Inferior parietal cortex (tissue), 1 donor: Measurements from ENCODE around the gene GAPDH.
"Not testable (repeated sequence)": the region's sequence is repeated elsewhere in the genome, so short reads cannot be mapped to it uniquely, and the experiment has no call there.

Source experiments
- DNase-seq: peaks from one replicate; pipeline ENCODE4 v3.0.0-alpha.2; 2016; ENCODE audit errors: extremely low spot score

The GAPDH gene

DNA sequence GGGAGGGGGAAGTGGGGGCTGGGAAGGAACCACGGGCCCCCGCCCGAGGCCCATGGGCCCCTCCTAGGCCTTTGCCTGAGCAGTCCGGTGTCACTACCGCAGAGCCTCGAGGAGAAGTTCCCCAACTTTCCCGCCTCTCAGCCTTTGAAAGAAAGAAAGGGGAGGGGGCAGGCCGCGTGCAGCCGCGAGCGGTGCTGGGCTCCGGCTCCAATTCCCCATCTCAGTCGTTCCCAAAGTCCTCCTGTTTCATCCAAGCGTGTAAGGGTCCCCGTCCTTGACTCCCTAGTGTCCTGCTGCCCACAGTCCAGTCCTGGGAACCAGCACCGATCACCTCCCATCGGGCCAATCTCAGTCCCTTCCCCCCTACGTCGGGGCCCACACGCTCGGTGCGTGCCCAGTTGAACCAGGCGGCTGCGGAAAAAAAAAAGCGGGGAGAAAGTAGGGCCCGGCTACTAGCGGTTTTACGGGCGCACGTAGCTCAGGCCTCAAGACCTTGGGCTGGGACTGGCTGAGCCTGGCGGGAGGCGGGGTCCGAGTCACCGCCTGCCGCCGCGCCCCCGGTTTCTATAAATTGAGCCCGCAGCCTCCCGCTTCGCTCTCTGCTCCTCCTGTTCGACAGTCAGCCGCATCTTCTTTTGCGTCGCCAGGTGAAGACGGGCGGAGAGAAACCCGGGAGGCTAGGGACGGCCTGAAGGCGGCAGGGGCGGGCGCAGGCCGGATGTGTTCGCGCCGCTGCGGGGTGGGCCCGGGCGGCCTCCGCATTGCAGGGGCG lies at the start of gene GAPDH:
TSS of gene GAPDH (plus strand) at position 595 of the 772 bp plus-strand sequence. CDS start 316 bp downstream, outside the sequence.
- DNase-seq: peak; percentile 94

DNA sequence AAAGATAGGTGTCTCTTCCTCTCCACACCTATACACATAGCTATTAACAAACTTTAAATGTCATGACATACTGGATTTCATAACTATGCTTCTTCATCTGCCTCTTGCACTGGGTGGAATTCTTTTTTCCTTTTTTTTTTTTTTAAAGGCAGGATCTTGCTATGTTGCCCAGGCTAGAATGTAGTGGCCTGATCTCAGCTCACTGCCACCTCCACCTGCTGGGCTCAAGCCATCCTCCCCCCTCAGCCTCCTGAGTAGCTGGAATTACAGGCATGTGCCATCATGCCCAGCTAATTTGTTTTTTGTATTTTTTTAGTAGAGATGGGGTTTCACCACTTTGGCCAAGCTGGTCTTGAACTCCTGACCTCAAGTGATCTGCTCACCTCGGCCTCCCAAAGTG lies 46.1 kb upstream of the GAPDH start:
- DNase-seq: no peak

DNA sequence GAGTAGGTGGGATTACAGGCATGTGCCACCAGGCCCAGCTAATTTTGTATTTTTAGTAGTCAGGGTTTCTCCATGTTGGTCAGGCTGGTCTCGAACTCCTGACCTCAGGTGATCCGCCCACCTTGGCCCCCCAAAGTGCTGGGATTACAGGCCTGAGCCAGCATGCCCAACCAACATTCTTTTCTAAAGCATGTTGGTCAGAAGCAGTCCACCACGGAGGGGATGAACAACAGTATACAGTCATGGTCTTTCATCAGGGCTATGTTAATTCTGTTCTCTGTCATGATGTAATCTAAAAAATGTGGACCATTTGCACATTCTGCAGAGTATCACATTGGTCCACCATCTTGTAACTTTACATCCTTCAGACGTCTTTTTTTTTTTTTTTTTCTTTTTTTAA lies 44.9 kb upstream of the GAPDH start:
- DNase-seq: no peak

DNA sequence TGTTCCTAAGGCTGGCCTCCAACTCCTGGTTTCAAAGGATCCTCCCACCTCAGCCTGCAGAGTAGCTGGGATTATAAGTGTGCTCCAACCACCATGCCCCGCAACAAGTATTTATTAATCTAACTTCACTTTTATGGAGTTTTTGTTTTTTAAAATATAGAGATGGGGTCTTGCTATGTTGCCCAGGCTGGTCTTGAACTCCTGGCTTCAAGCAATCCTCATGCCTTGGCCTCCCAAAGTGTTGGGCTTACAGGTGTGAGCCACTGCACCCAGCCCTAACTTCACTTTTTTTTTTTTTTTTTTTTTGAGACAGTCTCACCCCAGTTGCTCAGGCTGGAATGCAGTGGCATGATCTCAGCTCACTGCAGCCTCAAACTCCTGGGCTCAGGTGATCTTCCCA lies 43.6 kb upstream of the GAPDH start:
- not testable (repeated sequence) for DNase-seq

DNA sequence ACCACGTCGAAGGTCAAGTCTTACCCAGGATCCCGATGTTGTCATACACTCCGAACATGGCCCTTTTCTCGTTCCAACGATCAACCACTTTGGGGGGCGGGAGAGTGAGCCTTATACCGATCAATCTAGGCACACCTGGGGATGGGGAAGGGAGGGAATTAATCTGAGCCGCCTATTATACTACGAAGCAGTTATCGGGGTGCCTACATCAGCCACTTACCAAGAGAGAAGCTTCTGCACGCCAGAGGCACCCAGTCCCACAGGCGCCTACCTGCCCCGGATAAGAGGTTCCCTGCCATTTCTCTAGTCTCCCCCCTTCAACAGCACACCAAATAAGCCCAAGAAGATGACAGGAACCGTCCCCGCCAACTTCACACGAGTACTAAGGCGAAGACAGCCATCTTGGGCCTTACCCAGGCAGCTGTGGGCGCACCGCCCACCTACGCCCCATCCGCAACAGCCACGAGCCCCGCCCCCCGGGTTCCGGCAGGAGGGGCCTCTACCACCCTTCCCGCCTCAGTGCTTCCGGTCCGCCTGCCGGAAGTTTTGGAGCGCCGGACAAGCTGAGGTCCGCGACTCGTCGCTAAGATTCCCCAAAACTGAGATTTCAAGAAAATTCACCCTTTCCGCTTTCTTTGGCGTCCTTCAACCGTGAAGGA lies 41.4 kb upstream of the GAPDH start, which contains the start of gene MRPL51:
TSS of gene MRPL51 (minus strand) at position 425 of the 659 bp plus-strand sequence. CDS start at position 299, 126 bp downstream.
- DNase-seq: peak; percentile 93

DNA sequence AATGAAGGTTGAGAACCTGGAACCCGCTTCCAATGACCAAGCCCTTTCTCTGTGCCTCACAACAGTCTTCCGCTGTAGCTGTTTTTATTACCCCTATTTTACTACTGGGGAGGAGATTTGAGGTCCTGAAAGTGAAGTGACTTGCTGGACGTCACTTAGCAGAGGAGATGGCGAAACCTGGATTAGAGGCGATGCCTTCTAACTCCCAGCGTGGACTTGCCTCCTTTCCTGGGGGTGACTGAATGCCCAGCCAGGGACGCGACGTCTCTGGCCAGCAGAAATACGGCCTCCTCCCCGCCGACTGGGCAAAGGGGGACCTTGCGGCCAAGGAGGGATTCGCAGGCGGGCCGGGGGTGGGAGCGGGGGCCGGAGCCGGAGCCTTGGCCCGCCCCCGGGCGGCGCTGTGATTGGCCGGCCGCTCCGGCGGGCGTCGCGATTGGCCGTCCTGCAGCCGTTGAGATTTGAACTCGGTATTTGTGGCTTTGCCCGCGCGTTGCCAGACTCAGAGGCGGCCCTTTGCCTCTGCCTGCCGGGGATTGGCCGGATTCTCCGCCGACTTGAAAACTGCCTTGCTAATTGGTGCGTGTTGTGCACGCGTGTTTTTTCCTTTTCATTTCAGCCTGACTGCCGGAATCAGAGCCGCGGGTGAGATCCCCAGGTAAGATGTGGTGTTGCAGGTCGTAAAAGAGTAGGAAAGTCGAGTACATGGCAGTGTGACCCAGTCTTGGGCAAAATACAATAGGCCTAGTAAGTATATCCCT lies 40.6 kb upstream of the GAPDH start, which contains the start of gene NCAPD2:
TSS of gene NCAPD2 (plus strand) at position 606 of the 761 bp plus-strand sequence. CDS start 997 bp downstream, outside the sequence.
- DNase-seq: peak; percentile 96

DNA sequence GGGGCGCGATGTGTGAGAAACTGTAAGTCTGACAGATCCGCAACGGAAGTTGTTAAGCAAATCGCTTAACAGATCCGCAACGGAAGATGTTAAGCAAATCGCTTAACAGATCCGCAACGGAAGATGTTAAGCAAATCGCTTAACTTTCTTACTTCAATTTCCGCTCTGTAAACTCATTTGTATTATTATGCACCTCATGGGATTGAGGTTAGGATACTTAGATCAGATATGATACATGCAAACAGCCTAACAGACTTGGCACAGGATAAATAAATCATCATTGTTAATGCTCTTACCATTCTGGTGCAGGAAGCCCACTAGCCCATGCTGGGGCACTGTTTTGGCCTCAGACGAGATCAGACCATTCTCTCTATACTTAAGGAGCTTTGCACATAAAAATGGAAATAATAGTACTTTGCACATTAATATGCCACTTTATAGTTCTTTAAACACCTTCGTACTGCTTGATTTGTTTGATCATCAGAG lies 40.0 kb upstream of the GAPDH start:
- no peak for DNase-seq

DNA sequence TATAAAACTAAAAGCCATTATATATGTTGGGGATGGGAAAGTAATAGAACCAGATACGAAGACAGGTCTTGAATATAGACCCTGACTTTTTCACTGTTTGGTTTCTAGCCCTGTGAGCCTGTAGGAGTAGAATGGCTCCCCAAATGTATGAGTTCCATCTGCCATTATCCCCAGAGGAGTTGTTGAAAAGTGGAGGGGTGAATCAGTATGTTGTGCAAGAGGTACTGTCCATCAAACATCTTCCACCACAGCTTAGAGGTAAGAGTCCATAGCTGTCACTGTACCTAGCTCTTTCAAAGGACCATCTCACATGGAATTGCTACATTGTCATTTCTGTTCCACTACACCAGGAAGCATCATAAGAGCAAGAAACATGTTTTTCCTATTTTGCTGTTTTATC lies 39.3 kb upstream of the GAPDH start:
- DNase-seq: no peak

DNA sequence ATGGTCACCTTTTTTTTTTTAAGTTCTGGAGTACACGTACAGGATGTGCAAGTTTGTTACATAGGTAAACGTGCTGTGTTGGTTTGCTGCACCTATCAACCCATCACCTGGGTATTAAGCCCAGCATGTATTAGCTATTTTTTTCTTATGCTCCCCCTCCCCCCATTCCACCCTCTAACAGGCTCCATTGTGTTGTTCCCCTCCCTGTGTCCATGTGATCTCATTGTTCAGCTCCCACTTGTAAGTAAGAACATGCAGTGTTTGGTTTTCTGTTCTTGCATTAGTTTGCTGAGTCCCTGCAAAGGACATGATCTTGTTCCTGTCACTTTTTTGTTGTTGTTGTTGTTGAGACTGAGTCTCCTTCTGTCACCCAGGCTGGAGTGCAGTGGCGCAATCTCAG lies 37.0 kb upstream of the GAPDH start:
- not testable (repeated sequence) for DNase-seq

DNA sequence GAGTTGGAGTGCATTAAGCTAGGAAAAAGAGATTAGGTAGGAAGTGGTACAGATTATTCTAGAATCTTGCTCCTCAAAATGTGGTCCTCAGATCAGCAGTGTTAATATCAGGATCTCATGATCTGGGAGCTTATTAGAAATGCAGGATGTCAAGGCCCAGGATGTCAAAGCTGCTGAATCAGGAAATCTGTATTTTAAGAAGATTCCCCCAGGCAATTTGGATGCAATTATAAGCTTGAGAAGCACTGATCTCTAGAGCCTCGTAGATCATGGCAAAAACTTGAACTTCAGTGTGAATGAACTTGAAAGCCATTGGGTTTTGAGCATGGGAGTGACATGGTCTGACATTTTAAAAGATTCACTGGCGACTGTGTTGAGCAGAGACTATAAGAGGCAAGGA lies 33.9 kb upstream of the GAPDH start:
- no peak for DNase-seq

DNA sequence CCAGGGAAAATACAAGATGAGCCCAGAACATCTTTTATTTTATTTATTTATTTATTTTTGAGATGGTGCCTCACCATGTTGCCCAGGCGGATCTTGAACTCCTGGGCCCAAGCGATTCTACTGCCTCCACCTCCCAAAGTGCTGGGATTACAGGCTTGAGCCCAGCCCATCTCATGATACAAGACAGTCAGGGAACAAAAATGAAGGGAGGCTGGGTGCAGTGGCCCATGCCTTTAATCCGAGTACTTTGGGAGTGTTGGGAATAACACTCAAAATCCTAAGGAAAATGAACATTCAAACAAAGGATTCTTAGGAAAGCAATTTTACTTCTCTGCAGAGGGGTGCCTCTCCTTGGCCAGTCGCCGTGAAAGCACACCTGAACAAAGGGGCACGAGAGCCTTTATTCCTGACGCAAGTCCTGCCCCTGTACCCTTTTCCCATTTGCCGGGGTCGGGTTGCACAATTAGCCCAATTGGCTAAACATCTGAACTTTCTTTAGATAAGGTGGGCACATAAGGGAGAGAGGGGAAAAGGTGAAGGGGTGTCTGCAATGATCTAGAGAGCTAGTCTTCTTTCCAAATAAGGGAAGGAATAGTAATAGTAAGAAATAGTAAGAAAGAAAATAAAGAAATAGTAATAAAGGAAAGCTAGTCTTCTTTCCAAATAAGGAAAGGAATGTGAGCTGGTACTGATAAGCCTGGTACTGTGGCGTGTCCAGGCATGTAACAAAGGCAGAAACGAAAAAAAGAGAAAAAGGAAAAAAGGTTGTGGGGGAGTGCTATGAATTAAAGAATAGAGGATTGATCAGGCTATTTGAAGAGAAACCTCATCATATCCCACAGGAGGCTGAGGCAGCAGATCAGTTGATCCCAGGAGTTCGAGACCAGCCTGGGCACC lies 27.0 kb upstream of the GAPDH start:
- DNase-seq: no peak

DNA sequence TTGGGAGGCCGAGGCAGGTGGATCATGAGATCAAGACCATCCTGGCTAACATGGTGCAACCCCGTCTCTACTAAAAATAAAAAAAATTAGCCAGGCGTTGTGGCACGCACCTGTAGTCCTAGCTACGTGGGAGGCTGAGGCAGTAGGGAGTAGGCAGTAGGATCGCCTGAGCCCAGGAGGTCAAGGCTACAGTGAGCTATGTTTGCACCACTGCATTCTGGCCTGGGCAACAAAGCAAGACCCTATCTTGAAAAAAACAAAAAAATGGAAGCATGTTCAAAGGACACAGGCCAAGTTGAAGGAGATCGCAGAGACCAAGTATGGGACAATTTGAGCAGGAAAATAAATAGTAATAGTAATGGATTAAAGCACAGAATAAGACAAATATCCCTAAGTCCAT lies 26.2 kb upstream of the GAPDH start:
- DNase-seq: no peak

DNA sequence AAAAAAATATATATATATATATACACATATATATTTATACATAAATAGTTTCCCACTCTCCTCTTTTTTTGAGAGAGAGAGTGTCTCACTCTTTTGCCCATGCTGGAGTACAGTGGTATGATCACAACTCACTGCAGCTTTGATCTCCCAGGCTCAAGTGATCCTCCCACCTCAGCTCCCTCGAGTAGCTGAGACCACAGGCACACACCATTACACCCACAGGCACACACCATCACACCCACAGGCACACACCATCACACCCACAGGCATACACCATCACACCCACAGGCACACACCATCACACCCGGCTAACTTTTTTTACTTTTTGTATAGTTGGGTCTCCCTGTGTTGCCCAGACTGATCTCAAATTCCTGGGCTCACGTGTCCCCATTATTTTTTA lies 14.1 kb upstream of the GAPDH start:
- DNase-seq: no peak

DNA sequence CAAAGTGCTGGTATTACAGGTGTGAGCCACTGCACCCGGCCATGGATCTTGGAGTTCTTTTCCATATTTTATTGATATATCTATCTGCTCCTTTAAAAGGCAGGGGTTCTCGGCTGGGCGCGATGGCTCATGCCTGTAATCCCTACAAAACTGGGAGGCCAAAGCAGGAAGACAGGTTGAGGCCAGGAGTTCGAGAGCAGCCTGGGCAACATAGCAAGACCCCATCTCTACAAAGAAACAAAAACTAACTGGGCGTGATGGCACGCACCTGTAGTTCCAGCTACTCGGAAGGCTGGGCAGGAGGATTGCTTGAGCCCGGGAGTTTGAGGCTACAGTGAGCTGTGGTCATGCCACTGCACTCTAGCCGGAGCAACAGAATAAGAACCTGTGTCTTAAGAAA lies 12.1 kb upstream of the GAPDH start:
- no peak for DNase-seq

DNA sequence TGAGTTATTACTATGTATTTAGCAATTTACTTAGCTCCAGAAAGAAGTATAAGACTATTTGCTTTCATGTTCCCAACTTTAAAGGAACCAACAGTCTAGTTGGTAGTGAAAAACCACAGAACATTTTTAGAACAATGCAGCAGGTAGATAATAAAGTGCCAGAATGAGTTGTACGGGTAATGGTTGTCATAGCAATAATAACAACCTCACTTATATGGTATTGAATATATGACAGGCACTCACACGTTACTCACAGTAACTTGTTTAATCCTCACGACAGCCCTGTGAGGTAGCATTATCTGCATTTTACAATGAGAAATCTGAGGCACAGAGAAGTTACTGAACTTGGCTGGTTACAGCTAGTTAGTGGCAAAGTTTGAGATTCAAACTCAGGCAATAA lies 10.6 kb upstream of the GAPDH start:
- DNase-seq: no peak

DNA sequence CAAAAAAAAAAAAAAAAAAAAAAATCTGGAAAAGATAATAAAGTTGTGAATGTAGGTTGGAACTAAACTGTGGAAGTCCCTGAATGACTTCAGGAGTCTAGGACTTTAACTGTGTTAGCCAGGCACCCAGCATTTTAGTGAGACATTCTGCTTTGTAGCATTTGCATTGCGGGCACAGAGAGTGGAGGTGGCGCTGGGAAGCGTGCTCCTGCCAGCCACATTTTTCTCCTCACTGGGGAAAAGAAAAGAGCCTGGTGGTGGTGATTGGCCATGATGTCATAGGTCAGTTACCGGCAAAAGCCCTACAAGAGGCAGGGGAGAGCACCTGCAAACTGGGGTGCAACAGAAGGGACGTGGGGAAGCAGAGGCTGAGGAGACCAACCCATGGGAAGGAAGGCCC lies 9.7 kb upstream of the GAPDH start:
- no peak for DNase-seq

DNA sequence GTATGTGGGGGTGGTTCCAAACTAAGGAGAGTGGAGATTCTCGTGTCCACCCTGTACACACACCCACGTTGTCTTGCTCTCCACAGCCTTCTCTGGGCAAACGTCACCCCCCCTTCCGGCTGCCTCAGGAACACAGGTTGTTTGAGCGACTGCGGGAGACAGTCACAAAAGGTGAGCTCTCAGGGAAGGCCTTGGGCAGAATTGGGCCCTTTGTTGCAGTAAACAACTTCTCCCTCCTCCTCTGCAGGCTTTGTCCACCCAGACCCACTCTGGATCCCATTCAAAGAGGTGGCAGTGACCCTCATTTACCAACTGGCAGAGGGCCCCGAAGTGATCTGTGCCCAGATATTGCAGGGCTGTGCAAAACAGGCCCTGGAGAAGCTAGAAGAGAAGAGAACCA lies 8.1 kb upstream of the GAPDH start:
- no peak for DNase-seq

DNA sequence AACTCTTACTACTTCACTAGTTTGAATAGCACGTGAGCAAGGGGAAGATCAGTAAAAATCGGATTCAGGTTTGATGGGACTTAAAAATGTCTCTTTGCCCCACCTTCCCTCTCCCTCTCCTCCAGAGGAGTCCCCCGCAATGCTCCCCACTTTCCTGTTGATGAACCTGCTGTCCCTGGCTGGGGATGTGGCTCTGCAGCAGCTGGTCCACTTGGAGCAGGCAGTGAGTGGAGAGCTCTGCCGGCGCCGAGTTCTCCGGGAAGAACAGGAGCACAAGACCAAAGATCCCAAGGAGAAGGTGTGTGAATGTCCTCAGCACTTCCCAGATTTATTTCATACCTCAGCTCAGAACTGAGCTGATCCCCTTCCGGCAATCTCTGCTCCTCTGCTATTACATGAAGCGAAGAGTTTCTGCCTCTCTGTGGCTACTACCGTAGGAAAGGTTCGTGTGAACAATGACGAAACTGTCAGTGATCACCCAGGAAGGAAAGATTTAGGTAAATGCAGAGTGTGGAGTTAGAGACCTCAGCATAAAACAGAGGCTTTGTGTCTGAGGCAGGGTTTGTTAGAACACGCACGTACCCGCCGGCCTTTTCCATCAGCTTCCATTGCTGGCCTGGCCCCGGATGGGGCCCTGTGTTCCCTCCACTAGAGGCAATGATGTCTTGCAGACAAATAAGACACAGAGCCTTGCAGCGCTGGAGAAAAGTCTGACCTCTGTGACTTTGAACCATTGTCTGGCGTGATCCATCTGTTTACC lies 7.4 kb upstream of the GAPDH start:
- DNase-seq: no peak

DNA sequence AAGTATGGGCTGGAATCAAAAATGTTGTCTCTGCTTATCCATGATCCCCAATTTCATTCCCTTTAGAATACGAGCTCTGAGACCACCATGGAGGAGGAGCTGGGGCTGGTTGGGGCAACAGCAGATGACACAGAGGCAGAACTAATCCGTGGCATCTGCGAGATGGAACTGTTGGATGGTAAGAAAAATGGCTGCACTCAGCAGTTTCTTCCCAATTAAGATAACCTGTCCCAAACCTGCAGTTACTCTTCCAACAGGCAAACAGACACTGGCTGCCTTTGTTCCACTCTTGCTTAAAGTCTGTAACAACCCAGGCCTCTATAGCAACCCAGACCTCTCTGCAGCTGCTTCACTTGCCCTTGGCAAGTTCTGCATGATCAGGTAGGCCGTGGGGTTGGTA lies 6.6 kb upstream of the GAPDH start:
- no peak for DNase-seq

DNA sequence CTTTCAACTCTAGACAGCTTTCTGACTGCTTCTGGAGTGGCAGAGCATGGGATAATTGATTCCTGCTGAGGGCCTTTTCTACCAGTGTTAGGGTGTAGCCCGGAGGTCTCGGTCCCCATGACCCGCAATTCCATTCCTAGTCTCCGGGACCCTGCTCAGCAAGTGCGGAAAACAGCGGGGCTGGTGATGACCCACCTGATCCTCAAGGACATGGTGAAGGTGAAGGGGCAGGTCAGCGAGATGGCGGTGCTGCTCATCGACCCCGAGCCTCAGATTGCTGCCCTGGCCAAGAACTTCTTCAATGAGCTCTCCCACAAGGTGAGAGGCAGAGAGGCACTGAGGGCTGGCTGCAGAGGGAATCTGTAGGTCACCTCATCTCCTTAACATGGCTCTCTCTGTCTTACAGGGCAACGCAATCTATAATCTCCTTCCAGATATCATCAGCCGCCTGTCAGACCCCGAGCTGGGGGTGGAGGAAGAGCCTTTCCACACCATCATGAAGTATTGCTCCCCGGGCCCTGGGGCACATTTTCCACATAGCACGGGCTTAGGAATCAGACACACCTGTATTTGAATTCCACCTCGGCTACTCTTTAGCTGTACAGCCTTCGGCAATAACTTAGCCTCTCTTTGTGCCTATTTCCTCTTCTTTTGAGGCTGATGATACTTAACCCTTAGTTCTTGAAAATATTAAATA lies 5.6 kb upstream of the GAPDH start:
- no peak for DNase-seq
